GM21447 (cell line): ENCODE results near the gene KLHL8.

Experiments
- ATAC-seq: cut with Tn5 transposase; IDR thresholded peaks from one replicate; pipeline ENCODE4 v1.9.1; 2021; ENCODE audit not compliant: unreplicated experiment

Gene KLHL8

GRCh38 chr4:87126056-87126455 is 94.4 kb downstream of the KLHL8 start:
- no peak for ATAC-seq

DNA sequence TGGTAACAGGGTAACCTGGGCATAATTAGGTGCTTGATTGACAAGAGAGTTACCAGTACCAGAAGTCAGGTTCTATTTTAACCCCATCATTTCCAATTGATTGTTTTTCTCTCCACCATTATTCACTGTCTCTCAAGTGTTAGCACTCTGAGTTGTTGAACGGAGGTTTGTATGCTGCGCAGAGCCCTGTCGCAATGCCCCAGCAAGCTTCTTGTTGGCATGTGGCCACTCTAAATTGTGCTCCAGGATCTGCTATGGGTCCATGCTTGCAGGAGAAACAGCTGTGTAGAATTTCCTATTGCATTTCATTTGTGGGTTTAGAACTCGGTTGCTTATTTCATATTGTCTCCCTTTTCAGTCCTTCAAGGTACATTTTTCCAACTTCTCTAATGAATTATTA is 98.2 kb downstream of the KLHL8 start:
- no peak for ATAC-seq

GRCh38 chr4:87121341-87122065 is 98.9 kb downstream of the KLHL8 start:
- ATAC-seq: no peak

GRCh38 chr4:87120411-87121162 is 99.8 kb downstream of the KLHL8 start:
- no peak for ATAC-seq

- ATAC-seq: no peak
These were observed 100.4 kb downstream of the KLHL8 start for GRCh38 chr4:87120010-87120409.

DNA sequence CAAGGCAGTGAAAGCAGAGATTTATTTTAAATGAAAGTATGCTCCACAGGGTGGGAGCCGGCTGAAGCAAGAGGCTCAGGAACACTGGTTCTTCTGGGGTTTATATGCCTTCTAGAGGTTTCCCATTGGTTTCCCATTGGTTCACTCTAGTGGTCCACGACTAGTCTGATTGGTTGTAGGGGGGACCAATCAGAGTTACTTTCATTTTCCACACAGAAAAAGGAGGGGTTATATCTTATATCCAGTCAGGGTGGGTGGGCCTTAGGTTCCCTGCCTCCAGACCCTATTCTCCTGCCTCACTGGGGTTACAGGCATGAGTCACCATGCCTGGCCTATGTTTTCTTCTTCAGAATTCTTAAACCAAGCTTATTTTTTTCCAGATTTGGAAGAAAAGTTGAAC is 101.6 kb downstream of the KLHL8 start:
- ATAC-seq: no peak

- no peak for ATAC-seq
These were observed 102.0 kb downstream of the KLHL8 start for GRCh38 chr4:87118421-87118820.

DNA sequence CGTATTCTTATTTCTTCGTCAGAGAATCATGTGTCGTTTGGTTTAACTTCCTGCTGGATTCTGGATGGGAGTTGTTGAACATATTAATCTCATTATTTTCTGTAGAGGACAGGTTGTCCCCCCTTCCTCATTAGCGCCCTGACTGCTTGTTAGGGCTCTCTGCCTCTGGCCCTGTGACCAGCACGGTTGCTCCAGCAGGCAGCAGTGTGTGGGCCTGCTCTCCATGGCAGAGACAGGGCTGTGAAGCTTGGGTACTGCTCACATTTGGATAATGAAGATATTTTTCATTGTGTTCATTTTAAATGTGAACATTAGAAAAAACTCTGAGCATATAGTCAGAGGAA is 102.7 kb downstream of the KLHL8 start:
- ATAC-seq: no peak

GRCh38 chr4:87117051-87117731 is 103.2 kb downstream of the KLHL8 start:
- ATAC-seq: no peak

GRCh38 chr4:87116231-87116630 is 104.2 kb downstream of the KLHL8 start:
- ATAC-seq: no peak

GRCh38 chr4:87114245-87115062 is 106.0 kb downstream of the KLHL8 start:
- no peak for ATAC-seq

GRCh38 chr4:87112063-87112462 is 108.4 kb downstream of the KLHL8 start:
- ATAC-seq: no peak
